ENCODE results near the gene ITIH5.

DNA sequence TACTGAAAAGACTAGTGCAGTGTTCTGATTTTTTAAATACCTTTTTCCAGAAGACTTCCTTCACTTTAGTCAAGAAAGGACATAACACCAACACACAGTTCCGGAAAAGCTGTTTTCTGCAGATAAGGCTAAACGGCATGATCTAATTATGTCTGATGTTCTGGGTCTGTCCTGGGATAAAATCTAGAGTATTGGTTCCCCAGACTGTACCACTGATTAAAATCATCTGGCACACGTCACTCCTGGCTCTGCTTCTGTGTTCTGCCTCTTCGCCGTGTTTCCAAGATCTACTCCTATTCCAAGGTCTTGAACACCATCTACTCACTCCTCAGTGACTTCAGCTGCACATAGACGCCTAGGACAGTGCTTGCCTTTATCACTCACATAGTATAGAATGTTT, 155.2 kb downstream of the ITIH5 start:
- no peak for TF ChIP-seq POLR2AphosphoS5 (IDR thresholded peaks at IDR 0.05; ENCODE audit: borderline replicate concordance, low read depth, low read length)
- no peak for TF ChIP-seq EZH2 (IDR thresholded peaks at IDR 0.05)
